Sigmoid colon (tissue), 4 donors: ENCODE results near the gene RPS6KA2.

ENCODE experiments used
- POLR2A ChIP-seq, 2 donors: fragments of 450-650 bp; IDR thresholded peaks; one replicate each; pipeline ENCODE4 v1.6.1; 2016; ENCODE audit warnings: antibody characterized with exemption in 2 of 2, mild to moderate bottlenecking in 2 of 2, moderate library complexity in 2 of 2
- POLR2AphosphoS5 ChIP-seq, 4 donors: sonication (generic); formaldehyde crosslinking; IDR thresholded peaks; one replicate each; pipeline ENCODE4 v1.6.1; 2017; ENCODE audit warnings: antibody characterized with exemption in 4 of 4
- TF ChIP-seq, protein P1 (sequence below), 4 experiments: fragments of 450-650 bp in 3 of 4; fragments of 200-600 bp in 1 of 4; IDR thresholded peaks; one replicate each; pipeline ENCODE4 v1.5.1; 2016 to 2019; ENCODE audit warnings: antibody characterized with exemption in 4 of 4, mild to moderate bottlenecking in 3 of 4, moderate library complexity in 2 of 4

DNA sequence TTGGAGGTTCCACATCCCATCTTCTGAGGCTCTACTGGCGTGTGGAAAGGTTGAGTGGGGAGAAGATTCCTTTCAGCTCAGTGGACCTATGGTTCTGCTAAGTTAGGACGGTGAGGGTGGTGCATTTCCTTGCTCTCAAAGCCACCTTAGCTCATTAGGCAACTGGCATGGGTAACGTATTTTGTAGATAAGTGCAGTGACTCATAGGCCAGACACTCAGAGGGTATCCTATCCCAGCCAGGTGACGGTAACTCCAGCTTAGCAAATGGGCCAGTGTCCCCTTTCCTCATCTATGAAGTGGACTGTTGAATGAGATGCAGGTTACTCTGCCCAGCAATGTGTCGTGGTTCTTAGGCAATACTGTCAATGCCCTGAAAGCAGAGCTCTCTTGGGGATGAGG, 3.7 kb downstream of the RPS6KA2 start:
- TF ChIP-seq, protein P1, sequence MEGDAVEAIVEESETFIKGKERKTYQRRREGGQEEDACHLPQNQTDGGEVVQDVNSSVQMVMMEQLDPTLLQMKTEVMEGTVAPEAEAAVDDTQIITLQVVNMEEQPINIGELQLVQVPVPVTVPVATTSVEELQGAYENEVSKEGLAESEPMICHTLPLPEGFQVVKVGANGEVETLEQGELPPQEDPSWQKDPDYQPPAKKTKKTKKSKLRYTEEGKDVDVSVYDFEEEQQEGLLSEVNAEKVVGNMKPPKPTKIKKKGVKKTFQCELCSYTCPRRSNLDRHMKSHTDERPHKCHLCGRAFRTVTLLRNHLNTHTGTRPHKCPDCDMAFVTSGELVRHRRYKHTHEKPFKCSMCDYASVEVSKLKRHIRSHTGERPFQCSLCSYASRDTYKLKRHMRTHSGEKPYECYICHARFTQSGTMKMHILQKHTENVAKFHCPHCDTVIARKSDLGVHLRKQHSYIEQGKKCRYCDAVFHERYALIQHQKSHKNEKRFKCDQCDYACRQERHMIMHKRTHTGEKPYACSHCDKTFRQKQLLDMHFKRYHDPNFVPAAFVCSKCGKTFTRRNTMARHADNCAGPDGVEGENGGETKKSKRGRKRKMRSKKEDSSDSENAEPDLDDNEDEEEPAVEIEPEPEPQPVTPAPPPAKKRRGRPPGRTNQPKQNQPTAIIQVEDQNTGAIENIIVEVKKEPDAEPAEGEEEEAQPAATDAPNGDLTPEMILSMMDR (IDR thresholded peaks at IDR 0.05): no peak
- TF ChIP-seq POLR2A (IDR thresholded peaks at IDR 0.05): no peak
- no peak for TF ChIP-seq POLR2AphosphoS5 (IDR thresholded peaks at IDR 0.05)
